Iris pigment epithelial cell (primary cell): Measurements from ENCODE around the gene KLK12.
A peak's percentile ranks its signal among the peaks of the same experiment; 100 is the strongest.

Experiments
- DNase-seq: peaks from one replicate; pipeline ENCODE4 v3.0.0-alpha.2; 2011; ENCODE audit warnings: low read depth

The KLK12 gene

DNA sequence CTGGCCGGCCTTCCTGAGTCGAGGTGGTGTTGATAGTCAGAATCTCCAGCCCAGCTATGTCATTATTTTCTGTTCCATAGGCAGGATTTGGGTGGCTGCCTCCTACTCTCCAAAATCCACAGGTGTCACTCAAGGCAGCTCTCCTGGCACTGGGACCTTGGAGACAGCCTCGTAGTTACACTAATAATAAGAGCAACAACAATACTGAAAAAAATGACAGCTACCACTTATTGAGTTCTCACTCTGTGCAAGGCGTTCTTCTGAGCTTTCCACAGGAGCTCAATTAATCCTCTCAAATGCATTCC, 12.2 kb upstream of the KLK12 start:
- DNase-seq = no peak

DNA sequence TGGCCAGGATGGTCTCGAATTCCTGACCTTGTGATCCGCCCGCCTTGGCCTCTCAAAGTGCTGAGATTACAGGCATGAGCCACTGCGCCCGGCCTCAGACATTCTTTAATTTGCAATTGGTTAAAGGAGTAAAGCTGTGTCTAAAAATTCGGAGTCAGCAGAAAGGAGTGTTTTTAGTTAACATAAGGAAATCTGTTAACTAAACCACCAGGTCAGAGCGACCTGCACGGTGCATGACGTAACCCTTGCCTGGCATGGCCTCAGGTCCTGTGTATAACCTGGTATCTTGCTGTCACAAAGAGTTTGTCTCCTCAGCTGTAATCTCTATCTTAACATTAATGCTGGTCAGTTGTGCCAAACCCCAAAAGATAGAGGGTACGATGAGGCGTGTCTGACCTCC, 9.5 kb upstream of the KLK12 start:
- DNase-seq = no peak

DNA sequence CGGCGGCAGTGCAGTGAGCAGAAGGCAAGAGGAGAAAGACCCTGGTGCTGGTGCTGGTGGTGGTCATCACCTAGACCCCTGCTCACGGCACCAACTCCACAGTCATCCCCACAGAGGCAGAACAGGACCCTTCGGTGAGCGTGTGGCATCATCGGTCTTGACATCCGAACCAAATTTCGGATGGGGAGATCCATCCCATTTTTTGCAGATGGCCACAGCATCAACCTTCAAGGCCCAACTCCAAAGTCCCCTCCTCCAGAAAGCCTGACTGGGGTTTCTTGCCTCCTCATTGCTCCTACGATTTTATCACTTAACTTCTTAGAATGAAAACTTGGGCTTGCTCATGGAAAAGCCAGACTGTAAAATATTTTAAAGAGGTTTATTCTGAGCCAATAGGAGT, 8.7 kb upstream of the KLK12 start:
- DNase-seq = no peak

DNA sequence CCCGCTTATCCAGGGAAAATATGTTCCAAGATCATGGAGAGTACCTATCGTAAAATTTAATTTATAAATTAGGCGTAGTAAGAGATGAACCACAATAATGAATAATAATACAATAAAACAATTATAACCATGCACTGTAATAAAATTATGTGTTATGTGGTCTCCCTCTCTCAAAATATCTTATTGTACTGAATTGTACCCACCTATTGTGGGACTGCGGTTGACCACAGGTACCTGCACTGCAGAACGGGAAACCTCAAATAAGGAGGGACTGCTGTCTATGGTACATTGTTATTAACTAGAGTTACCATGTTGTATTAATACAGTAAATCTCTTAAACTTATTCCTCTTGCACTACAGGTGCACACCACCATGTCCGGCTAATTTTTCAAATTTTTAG, 5.3 kb upstream of the KLK12 start:
- DNase-seq = no peak

DNA sequence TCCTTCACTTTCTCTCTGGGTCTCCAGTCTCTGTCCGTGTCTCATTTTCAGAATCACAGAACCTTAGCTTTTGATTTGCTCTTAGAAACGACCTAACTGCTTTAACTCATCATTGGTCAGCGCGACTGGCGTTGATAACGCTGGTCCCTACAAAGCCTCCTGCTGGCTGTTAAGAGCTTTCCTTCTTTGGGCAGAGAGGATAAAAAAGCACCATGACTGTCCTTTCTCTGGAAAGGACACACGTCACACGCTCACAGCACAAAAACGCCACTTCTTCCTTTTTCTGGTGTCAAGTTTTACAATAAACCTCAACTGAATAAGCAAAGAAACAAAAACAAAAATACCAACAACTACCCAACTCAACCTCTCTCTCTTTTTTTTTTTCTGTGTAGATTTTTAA, 1.7 kb upstream of the KLK12 start:
- DNase-seq = no peak

DNA sequence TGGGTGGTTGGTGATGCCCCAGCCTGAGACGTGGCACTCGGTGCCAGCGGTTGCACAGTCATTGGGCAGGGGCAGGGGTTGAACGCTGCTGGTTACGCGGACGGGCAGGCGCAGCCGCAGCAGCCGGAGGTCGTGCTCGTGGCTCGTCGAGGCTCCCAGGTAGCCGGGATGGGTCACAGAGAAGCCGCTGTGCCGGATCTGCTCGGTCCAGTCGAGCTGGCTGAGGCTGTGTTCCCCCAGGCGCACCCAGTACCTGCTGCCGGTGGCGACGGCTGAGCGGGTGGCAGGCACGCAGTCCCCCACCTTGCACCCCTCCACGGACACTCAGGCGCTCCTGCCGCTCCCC, 2.9 kb downstream of the KLK12 start:
- no peak for DNase-seq

DNA sequence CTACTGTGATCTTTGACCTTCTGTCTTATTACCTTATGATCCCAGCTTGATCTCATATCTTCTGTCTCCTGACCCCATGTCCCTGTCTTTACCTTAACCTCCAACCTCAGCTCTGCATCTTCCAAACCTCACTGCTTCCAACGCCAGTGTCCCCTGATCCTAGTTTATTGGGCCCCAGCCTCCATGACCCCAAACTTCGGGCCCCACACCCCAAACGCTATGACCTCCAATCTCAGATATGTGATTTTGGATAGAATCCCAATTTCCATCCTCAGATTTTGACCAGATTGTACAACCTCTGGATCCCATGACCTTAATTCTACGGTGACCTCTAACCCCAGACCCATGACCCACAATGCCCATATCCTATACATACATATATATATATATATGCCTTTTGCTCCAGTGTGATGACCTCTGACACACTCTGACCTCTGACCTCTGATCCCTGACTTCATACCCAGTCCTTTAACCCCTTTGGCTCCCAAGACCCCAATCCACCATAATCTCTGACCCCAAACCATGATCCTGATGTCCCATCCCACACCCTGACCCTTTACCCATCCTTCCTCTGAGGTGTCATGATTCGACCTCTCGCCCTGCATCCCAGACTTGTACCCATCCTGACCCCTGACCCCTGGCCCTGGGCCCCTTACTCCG, 3.5 kb downstream of the KLK12 start:
- DNase-seq = no peak

DNA sequence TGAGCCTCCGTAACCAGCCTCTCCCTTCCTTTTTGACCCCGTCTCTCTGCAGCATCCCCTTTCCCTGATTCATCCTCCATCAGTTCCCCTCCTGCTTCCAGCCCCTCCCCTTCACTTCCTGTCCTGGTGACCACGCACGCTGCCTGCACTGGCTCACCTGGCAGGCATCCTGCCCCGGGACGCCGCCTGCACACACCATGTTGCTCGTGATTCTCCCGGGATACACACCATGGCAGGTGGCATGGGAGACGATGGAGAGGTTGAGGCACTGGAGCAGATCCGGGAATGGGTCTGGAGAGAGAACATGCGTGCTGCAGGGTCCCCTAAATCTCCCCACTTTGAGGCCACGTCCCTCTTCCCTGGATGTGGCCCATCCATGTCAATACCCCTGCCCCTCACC, 4.2 kb downstream of the KLK12 start:
- DNase-seq = no peak

DNA sequence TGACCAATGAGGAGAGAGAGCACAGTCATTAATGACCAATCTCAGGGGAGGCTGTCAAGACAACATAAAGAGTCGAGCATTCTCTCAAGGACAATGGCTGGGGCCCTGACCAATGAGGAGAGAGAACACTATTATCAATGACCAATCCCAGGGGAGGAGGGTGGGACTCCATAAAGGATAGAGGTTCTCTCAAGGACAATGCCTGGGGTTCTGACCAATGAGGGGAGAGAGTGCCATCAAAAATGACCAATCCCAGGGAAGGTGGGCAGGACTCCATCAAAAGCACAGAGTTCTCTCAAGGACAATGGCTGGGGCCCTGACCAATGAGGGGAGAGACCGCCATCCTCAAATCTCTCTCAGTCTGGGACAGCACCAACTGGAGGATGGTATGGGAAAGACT, 5.1 kb downstream of the KLK12 start:
- no peak for DNase-seq

DNA sequence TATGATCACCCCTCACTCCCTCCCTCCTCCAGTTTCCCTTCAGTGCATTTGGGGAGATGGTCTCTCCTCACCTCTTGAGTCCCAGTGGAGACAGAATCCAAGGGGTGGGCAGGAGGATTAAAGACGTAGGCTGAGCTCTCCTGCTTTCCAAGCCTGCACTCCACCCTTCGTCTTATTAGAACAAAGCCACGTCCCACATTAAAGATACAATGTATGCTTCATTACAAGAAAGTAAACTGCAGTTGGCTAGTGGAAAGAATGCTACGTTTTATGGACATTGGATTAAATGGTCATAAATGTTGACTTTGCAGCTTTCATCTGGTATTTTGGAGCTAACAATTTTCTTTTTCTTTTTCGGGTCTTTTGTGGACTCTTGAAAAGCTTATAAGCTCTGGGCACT, 6.9 kb downstream of the KLK12 start:
- DNase-seq = no peak

DNA sequence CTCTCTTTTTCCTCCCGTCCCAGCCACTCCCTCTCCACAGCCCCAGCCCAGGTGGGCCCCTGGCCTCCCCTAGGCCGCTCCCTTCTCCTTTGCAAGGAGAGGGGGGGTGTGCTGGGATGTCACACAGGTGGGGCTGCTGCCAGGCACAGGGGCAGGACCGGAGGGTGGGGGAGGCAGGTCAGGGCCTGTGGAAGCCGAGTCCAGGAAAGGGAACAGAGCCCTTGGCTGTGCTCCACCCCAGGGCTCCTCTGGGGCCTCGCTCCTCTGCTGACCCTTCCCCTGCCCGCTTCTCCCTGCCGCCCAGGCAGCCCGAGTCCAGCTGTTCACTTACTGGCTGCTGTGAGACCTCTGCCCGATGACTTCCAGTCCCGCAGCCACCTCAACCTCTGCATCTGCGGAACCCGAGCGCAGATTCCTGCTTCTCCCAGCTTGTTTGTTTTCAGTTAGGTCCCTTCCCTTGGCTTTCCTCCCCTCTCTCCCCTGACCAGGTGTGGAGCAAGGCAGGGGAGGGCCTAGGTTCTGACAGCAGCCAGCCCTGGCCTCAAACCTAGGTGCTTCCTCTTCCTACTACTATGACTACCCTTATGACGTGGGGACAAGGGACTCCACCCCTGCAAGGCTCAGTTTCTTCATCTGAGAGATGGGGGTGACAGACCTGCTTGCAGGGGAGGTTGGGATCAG, 7.5 kb downstream of the KLK12 start:
- DNase-seq = no peak

DNA sequence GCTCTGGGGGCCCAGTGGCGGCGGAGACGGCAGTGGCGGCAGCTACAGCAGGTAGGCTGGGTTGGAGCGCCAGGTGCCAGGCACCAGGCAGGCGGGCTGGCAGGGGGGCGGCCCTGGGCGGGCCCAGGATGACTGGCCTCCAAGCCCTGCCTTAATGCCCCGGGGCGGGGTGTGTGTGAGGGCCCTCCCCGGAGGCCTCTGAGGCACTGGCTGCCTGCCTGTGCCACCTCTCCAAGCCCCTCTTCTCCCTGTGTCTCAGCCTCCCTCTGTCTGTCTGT, 8.3 kb downstream of the KLK12 start, which contains the start of gene KLK11:
TSS of gene KLK11 (minus strand) at position 63 of the 278 bp plus-strand sequence. CDS start 985 bp downstream, outside the sequence.
- no peak for DNase-seq

DNA sequence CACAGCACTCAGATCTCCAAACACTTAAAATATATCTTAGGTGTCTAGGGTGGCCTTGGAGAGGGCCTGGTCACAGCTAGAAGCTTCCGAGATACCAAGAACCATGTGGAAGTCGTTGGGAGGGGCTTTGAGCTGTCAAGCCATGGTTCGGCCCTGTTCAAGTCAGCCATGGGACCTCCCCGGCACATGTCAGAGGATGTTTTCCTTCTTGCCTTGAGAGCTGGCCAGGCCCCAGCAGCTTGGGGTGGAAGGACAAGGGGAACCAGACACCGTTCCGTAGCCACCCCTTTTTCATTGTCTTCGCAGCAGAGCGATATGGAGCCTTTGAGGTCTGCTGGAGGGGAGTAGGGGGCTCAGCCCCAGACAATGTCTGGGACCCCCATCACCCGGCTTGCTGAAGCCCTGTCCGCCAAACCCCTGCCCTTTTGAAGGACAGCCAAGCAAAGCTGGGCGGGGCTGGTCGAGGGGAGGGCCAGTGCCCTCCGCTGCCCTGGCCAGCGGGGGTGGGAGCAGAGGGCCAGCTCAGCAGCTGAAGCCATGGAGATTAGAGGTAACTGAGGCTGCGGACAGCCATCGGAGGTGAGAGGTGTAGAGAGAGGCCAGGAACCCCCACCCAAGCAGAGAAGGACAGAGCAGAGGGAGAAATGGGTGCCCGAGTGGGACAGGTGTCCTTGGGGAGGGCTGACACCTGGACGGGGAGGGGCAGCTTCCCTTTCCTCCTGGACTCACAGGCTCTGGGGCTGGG, 8.8 kb downstream of the KLK12 start:
- DNase-seq = no peak

DNA sequence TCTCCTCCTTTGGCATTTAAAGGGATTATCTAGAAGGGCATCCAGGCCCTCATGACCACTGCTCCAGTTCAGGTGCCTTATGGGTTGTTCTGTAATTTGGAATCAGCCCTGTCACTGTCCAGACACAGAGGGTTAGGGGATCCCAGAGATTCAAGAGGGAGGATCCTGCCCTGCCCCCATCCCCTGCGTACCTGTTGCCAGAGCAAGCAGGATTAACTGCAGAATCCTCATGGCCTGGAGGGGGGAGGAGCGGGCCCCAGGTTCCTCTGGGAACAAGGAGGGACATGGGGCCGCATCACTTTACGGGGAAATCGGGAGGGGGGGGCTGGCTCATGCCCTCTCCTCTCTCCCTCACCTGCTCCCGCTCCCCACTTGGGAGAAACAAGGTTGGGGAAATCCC, 9.4 kb downstream of the KLK12 start:
- DNase-seq = no peak

DNA sequence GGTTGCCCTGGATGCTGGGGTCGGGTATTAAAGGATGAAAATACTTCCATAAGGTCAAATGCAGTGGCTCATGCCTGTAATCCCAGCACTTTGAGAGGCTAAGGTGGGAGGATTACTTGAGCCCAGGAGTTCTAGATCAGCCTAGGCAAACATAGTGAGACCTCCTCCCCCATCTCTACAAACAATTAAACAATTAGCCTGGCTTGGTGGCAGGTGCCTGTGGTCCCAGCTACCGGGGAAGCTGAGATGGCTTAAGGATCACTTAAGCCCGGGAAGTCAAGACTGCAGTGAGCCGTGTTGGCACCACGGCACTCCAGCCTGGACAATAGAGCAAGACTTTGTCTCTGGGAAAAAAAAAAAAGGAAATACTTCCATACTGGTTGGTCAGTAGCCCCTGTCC, 9.9 kb downstream of the KLK12 start:
- DNase-seq = no peak

DNA sequence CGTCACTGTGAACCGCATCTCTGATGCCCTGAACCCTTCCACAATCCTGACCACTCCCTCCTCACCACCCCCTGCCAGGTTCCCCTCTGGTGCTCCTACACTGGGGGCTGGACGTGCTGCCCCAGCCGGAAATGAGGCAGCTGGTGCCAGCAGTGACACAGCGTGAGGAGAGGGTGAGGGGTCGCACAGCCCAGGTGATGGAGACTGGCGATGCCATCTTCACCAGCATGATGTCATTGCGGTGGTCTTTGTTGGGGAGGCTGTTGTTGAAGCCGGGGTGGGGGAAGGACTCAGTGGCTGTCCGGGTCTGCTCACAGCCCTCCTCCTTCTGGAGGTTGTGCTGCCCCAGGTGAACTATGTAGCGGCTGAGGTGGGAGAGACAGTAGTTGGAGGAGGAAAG, 10.9 kb downstream of the KLK12 start:
- no peak for DNase-seq

DNA sequence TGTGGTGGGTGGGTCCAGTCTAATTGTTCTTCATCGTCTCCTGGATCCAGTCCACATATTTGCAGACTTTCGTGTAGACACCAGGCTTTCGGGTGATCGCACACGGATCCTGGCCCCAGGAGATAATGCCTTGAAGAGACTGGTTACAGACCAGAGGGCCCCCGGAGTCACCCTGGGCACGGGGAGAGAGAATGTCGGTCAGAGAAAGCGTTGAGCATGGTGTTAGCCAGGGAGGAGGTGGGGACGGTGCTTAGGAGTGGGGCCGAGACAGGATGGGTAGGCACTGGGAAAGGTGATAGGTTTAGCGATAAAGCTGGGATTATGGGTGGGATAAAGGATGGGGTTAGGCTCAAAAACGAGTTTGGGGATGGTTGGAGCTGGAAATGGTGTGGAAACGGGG, 12.3 kb downstream of the KLK12 start:
- DNase-seq = no peak

DNA sequence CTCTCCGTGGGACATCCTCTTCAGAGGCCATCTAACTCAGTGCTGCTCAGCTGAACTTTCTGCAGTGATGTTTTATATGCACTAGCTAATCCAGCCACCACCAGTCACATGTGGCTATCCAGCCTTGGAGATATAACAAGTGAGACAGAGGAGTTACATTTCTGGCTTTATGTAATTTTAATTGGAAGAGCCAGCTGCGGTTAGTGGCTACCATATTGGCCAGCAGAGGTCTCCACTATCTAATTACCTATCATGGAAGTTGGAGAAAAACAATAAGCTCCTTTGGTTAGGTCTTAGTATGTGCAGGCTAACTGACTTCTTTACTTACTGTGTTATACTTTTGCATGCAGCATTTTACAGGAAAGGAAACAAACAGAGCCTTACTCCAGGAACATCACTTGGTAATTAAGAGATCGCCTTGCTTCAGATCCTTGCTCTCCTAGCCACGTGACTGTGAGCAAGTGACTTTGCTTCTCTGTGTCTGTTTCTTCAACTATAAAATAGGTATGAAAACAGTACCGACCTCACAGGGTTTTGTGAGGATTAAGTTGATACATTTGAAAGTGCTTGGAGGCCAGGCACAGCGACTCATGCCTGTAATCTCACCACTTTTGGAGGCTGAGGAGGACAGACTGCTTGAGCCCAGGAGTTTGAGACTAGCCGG, 13.7 kb downstream of the KLK12 start:
- DNase-seq = peak; percentile 63

DNA sequence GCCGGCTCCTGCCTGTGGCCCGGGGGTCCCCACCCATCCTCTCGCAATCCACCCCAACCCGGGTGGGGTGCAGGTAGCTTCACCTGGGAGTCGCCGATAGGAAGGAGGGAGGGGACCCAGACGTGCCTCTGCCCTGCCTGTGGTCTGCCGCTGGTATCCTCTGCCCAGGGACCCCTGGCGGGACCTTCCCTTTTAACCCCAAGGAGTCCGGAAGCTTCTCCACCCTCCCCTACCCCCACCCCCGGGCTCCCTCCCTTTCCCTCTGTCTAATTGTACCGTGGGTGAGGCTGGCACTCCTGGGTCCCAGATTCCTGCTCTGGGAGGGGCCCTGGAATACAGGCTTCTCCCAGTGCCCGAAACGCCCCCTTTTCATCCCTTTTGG, 15.3 kb downstream of the KLK12 start, which contains the start of gene KLK10:
TSS of gene KLK10 (minus strand) at position 166 of the 382 bp plus-strand sequence. CDS start 579 bp downstream, outside the sequence.
- no peak for DNase-seq

DNA sequence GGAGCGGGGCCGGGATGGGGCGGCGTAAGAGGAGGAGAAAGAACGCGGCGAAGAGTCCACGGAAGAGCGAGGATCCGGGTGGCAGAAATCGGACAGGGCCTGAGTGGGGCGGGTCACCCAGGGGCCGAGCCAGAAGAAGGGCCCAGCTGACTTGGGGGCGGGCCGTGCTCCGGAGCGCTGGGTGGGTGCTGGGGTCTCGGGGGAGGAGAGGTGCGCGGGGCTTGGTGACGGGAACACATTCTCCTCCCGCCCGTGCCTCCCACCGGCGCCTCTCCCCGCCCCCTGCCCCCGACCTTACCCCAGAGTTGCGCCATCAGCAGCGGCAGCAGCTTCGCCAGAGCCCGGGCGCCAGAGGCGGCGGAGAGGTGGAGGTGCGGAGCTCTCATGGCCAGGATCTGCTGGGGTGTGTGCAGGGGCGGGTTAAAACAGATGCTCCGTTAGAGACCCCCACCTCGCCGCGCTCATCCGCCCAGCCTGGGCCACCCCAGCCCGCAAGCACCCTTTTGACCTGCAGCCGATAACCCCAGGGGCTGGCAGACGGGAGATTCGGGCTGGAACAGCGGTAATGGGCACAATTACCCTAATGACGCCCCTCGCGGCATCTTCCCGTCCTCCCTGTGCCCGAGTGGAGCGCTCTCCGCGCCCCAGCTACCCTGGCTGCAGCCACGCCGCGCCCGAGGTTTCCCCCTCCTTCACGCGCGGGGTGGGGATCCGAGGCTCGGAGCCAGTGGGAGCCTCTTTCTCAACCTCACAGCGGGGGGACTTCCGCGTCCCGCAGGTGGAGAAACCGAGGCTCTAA, 15.9 kb downstream of the KLK12 start:
- DNase-seq = peak; percentile 26

DNA sequence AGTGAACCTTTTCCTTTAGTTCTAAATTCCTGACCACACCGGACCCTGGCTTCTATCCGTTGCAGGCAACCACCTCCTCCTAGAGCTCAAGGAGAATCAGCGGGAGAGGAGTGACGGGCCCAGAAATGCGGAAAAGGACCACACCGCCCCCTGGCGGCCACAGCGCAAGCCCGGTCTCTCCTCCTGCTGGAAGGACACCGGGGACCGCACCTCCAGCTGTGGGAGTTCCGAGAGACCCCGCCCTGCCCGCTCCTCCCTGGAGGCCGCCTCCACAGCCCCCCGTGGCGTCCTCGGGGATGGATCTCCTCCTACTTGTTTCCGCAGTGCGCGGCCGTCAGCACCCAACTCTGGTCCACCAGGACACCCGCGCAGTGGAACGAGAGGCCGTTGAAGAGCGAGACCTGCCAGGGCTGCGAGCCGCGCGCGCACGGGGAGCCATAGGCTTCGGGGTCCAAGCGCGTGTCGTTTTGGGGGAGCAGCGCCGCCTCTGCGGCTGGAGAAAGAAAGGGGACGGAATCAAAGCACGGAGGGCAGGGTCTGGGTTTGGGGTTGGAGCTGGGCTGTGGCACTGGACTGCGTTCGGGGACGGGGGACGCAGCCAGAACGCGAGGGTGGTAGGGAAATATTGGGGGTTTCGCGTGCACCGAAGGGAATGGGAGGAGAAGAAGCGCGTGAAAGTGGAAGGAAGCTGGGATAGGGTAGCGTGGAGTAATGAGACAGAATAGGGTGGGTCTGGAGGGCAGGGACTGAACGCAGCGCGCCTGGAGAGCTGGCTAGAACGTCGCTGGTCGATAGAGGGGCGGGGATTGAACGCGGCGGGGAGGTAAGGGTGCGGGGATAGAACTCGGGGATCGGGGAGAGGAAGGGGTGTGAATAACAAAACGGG, 17.8 kb downstream of the KLK12 start:
- peak; percentile 58 for DNase-seq
